Epithelial cell of proximal tubule (primary cell): Measurements from ENCODE around the gene P3H4. TPM values are rescaled to one million over a fixed set of nuclear protein-coding genes. Genes with fewer than 3 reads are reported as not detected.
"Not testable (repeated sequence)": the region's sequence is repeated elsewhere in the genome, so short reads cannot be mapped to it uniquely, and the experiment has no call there.

Source experiments
- DNase-seq: peaks from one replicate; pipeline ENCODE4 v3.0.0-alpha.2; 2011; ENCODE audit warnings: low read depth
- H3K4me3 ChIP-seq: 2 replicates; pipeline ENCODE4 v1.5.1; 2011; ENCODE audit warnings: low read depth, mild to moderate bottlenecking, low read length
- CTCF ChIP-seq: conservative IDR thresholded peaks from 2 replicates; pipeline ENCODE4 v1.5.1; 2012; ENCODE audit warnings: low read depth, mild to moderate bottlenecking, low read length
- total RNA-seq: library from RNA; depleted of rRNA; stranded (reverse); fragments of >200 nt; gene quantifications from 2 replicates; pipeline ENCODE4 v1.2.3, GENCODE V29; 2015

P3H4 gene
- total RNA-seq, 1 donor from 2014 or later = 55.5 TPM

DNA sequence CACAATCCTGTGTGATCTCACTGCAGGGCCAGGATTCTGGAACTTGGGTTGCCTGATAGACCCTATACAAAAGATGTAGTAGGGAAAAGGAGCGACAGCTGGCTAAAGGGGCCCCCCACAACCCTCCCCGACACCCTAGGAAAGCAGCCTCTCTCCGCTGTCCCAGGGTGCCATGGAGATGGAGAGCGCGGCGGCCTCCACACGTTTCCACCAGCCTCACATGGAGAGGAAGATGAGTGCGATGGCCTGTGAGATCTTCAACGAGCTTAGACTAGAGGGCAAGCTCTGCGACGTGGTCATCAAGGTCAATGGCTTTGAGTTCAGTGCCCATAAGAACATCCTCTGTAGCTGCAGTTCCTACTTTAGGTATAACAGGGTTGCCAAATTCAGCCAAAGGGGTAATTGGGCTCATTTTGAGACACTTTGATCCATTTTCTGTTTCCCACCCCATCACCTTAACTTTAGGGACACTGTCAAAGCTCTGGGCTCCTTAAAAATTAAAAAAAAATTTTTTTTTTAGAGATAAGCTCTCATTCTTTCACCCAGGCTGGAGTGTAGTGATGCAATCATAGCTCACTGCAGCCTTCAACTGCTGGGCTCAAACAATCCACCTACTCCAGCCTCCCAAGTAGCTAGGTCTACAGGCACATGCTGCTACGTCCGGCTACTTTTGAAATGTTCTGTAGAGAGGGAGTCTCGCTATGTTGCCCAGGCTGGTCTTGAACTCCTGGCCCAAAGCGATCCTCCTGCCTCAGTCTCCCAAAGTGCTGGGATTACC, 26.2 kb upstream of the P3H4 start, which contains the start of gene KLHL10:
TSS of gene KLHL10 (plus strand) at position 65 of the 778 bp plus-strand sequence. CDS start at position 173, 108 bp downstream.
- TF ChIP-seq CTCF = no peak
- DNase-seq = no peak
- H3K4me3 ChIP-seq = peak within 1 kb of the TSS; percentile 82

DNA sequence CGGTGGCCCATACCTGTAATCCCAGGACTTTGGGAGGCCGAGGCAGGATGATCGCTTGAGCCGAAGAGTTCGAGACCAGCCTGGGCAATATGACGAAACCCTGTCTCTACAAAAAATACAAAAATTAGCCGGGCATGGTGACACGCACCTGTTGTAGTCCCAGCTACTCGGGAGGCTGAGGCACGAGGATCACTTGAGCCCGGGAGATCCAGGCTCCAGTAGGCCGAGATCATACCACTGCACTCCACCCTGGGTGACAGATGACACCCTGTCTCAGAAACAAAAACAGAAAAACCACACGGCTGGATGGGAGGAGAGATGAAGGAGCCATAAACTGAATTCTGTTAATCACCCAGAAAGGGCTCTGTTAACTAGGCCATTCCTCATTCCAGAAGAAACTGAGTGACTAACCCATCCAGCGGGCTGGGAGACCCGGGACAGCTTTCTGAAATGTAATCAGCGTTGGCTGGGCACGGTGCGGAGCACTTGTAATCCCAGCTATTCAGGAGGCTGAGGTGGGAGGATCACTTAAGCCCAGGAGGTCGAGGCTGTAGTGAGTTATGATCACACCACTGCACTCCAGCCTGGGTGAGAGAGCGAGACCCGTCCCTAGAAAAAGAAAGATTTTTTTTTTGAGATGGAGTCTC, 24.9 kb upstream of the P3H4 start:
- peak overlapping the region; percentile 82 for H3K4me3 ChIP-seq
- TF ChIP-seq CTCF = no peak
- no peak for DNase-seq

DNA sequence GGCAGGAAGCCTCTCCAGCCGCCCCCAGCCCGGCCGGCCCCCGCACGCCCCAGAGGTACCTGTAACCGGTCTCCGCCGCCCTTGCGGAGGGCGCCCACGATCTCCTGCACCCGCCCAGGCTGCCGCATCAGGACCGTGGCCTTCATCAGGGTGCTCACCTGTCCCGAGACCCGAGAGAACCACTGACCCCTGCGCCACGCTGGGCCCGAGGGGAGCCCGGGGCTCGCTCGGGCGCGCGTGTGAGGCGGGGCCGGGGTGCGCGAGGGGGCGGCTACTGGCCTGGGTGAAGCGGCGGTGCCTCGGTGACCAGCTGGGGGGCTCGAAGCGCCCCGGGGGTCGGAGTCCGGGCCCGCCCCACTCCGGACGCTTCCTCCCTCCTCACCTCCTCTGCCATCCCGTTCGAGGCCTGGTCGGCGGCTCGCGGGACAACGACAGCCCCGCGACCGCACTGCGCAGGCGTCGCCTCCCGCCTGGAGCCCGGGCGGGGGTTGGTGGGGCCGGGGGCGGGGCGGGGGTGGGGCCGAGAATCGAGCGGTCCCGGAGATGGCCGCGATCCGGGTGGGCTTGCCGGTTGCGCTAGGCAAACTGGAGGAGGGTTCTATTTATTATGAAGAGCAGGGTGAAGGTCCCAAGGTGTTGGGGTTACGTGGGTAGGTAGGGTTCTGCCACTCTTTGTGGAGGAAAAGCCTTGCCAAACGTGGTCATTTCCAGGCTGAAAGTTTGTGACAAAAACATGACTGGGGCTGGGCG, 24.2 kb upstream of the P3H4 start, which contains the start of gene NT5C3B:
TSS of gene NT5C3B (minus strand) at position 433 of the 750 bp plus-strand sequence. CDS start at position 394, 39 bp downstream.
- no peak for TF ChIP-seq CTCF
- H3K4me3 ChIP-seq = peak within 1 kb of the TSS; percentile 82
- DNase-seq = no peak

DNA sequence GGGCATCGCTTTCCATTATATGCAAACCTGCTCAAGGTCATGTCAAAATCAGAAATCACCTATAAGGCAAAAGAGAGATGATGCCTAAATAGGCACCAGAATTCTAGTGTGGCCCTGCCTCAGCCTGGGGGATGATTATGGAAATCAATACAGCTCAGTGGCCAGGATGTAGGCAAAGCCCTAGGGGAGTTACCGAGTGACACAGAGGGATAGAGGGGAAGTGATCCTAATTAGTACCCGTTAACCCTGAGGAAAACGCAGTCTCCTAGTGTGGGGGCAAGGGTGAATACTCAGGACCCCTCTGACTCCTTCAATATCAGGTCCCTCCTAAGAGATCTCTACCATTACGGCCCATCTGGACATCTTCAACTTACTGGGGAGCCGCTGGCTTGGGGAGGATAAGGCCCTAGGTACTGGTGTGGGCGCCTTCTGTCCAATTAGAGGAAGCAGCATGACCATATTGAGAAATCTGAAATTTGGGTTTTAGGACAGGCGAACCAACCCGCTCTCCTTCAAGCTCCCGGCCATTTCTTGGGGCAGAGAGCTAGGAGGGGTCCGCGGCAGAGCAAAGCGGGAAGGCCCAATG, 23.6 kb upstream of the P3H4 start:
- no peak for TF ChIP-seq CTCF
- DNase-seq = no peak
- H3K4me3 ChIP-seq = peak overlapping the region; percentile 82

GRCh38 chr17:41829961-41830360, 18.2 kb upstream of the P3H4 start:
- not testable (repeated sequence) for H3K4me3 ChIP-seq, DNase-seq

DNA sequence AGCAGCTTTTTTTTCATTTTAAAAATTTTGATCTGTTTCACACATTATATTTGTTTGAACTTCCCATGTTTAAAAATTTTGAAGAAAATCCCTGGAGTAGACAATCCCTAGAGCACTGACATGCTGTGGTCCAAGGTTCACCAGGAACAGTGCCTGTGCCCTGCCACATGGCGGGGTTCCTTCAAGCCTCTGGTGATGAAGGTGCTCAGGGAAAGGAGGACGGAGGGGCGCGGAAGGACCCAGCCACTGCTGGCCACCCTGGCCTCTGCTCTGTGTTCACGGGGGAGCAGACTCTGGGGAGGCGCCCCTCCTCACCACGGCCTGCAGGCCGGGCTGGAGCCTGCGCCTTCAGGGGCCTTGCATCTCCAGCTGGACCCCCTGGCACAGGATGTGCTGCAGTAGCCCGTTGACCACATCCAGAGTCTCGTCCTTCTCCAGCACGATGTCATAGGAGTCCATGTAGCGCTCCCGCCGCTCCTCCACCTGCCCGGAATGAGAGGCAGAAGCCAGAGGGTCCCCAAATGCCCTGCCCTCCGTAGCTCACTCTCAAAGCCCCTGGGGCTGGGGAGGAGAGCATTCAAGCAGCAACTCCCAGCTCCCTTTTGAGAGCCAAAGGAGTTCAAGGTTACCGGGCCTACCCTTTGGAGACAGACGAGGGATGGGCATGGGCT, 13.6 kb upstream of the P3H4 start:
- DNase-seq = no peak
- TF ChIP-seq CTCF = no peak

GRCh38 chr17:41824086-41824485, 12.3 kb upstream of the P3H4 start:
- H3K4me3 ChIP-seq = no peak overlapping the region
- DNase-seq = no peak
- no peak for TF ChIP-seq CTCF

More for the DNA sequence above, 13.6 kb upstream of the P3H4 start:
- no peak overlapping the region for H3K4me3 ChIP-seq
